GM18526 (cell line): ENCODE measurements around the gene VAC14.

ENCODE experiments used
- POLR2A ChIP-seq: IDR thresholded peaks from 3 replicates; pipeline ENCODE4 v1.6.1; 2011; ENCODE audit not compliant: insufficient read length; ENCODE audit errors: extremely low read depth

VAC14 gene

DNA sequence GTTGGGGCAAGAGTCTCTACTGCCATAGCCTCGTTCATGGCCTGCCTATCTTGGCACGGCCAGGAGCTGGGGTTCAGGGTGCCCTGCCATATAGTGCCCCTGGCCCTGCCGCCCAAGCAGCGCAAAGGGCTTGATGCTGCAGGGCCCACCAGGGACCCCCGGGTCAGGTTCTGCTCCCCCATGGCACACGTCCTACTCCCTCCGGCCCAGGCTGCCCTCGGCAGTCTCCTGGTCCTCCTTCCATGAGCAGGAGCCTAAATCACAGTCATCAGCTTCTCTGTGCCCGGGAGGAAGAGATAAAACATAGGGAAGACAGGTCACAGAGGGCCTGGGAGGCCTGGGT, 59.2 kb downstream of the VAC14 start:
- no peak for TF ChIP-seq POLR2A

DNA sequence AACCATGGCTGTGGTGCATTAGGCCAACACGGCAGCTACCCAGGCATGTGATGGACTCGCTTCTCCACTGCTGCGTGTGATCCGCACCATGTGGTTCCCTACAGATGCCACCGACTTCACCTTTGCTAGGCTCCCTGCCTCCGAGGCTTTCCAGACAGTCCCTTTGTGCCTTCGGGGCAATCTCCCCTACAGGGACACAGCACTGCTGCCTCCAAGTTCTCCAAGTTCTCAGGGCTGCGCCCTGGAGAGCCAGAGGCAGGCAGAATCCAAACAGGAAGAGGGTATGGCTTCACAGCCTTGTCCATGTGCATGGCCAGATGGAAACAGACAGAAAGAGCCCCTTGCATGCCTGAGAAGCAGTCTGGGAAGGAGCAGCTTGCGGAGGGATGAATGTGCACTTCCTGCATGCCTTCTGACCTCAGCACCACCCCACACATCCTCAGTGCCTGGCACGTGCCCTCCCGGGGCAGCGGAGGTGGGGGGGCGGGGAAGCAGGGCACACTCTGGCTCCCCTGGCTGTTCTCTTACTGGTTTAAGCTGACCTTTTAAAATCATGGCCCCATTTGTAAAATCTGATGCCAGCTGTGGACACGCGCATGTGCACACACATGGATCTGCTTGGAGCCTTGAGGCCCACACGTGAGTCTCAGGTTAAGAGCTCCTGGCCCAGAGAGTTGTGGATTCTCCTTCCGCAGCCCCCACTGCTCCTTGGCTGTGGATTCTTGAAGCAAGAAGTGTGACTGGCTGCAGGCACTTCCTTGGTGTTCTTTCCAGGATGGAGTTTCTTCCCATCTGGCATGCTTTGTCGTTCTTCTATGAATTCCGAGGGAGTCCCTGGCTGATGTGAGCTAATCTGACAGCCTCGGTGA, 59.8 kb downstream of the VAC14 start:
- no peak for TF ChIP-seq POLR2A

DNA sequence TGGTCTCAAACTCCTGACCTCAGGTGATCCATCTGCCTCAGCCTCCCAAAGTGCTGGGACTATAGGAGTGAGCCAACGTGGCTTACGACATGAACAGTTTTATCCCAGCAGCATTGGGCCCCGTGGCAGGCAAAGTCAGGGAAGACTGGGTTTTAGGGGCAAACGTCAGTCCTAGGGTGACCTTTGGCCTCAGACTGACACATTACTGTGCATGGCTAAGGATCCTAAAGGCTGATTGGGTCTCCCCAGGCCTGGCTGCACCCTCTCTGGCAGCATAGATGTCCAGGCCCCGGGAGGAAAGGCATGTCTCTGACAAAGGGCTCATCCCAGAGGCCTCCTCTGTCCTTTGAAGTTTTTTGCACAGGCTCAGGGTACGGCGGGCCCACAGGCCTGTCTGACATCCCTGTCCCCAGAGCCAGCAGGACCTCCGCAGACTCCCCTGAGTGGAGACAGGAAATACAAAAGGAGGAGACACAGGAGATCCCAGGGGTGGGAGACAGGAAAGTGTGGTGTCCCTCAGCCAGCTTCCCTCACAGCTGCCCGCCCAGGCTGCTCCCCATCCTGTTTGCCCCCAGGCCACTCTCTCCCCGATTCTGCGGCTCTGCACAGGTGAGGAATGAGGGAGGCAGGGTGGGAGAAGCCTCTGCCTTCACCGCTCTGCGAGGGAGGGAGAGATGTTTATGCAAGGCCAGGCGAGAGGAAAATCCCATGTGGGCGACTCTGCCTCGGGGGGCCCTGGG, 60.6 kb downstream of the VAC14 start:
- no peak for TF ChIP-seq POLR2A

- TF ChIP-seq POLR2A, result no peak
These were observed 61.6 kb downstream of the VAC14 start for GRCh38 chr16:70739389-70739788.

- TF ChIP-seq POLR2A, result no peak
These were observed 62.6 kb downstream of the VAC14 start for GRCh38 chr16:70738083-70738977.

GRCh38 chr16:70737377-70738082, 63.4 kb downstream of the VAC14 start:
- peak; percentile 49 for TF ChIP-seq POLR2A

- no peak for TF ChIP-seq POLR2A
These were observed 64.2 kb downstream of the VAC14 start for GRCh38 chr16:70736465-70737376.

GRCh38 chr16:70735141-70735979, 65.6 kb downstream of the VAC14 start:
- no peak for TF ChIP-seq POLR2A

DNA sequence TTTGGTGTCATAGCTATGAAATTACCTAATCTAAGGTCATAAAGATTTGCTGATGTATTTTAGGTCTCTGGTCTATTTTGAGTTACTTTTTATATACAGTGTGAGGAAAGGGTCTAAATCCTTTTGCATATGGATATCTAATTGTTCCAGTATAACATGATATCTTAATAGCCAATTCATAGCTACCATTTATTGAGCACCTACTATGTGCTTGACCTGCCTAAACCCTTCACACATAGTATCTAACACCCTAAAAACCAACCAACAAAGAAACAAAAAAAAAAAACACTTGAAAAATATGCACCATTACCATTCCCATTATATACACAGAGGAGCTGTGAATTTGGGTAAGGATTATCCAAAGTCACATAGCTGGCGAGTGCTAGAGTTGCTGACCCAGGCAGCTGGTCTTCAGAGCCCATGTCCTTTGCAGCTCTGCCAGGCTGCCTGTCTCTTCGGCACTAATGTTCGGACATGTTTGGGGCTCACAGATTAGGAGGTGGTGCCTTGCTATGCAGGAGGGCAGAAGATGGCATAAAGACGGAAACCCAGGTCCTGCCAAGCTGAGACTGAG, 66.3 kb downstream of the VAC14 start:
- no peak for TF ChIP-seq POLR2A

DNA sequence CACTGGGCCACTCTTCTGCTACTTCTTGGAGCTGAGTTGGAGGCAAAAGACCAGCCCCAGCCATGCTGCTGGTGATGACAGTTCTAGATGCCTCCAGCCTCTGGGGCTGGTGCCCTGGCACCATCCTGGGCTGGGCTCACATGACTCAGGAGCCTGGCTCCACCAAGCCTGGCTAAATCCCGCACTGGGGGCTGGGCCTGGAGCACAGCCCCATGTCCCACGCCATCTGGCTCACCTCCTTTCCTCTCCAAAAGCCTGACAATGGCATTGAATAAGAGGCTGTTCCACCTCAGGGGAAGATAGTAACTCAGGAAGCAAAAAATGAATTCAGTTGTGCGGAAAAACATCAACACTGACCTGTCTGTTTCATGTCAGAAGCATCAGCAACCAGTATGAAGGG, 70.0 kb downstream of the VAC14 start:
- TF ChIP-seq POLR2A, result no peak

- no peak for TF ChIP-seq POLR2A
These were observed 70.9 kb downstream of the VAC14 start for GRCh38 chr16:70730031-70730430.

- no peak for TF ChIP-seq POLR2A
These were observed 71.7 kb downstream of the VAC14 start for GRCh38 chr16:70729292-70729691.

- no peak for TF ChIP-seq POLR2A
These were observed 72.8 kb downstream of the VAC14 start for GRCh38 chr16:70728150-70728549.
